SK-N-SH treated with all-trans-retinoic acid at 6 μM for 48 hours (cell line): Measurements from ENCODE around the gene NR4A2.

Experiments used
- ARNTL ChIP-seq: fragments of 450-650 bp; formaldehyde crosslinking; IDR thresholded peaks from 2 replicates; pipeline ENCODE4 v1.5.0; 2020; ENCODE audit warnings: low read depth, mild to moderate bottlenecking, moderate library complexity, borderline replicate concordance
- CREB5 ChIP-seq: fragments of 250-450 bp; sonication (Bioruptor Pico); IDR thresholded peaks from 2 replicates; pipeline ENCODE4 v1.5.1; 2020; ENCODE audit warnings: low read depth, mild to moderate bottlenecking, moderate library complexity
- ISL1 ChIP-seq: fragments of 250-450 bp; sonication (Bioruptor Pico); IDR thresholded peaks from 2 replicates; pipeline ENCODE4 v2.1.2; 2022; ENCODE audit warnings: mild to moderate bottlenecking, moderate library complexity
- PATZ1 ChIP-seq: fragments of 250-450 bp; sonication (Bioruptor Pico); IDR thresholded peaks from 2 replicates; pipeline ENCODE4 v1.8.0; 2020; ENCODE audit warnings: mild to moderate bottlenecking, moderate library complexity, borderline replicate concordance
- RARB ChIP-seq: fragments of 250-450 bp; sonication (Bioruptor Pico); IDR thresholded peaks from 2 replicates; pipeline ENCODE4 v1.8.0; 2021; ENCODE audit warnings: mild to moderate bottlenecking, moderate library complexity
- ZC3H10 ChIP-seq: fragments of 250-450 bp; sonication (Bioruptor Pico); IDR thresholded peaks from 2 replicates; pipeline ENCODE4 v1.5.1; 2021; ENCODE audit warnings: mild to moderate bottlenecking, moderate library complexity
- ZFP3 ChIP-seq: fragments of 250-450 bp; sonication (Bioruptor Pico); IDR thresholded peaks from 2 replicates; pipeline ENCODE4 v1.5.0; 2020; ENCODE audit warnings: mild to moderate bottlenecking, moderate library complexity
- ZFP30 ChIP-seq: fragments of 450-650 bp; formaldehyde crosslinking; IDR thresholded peaks from 2 replicates; pipeline ENCODE4 v1.5.0; 2022; ENCODE audit warnings: mild to moderate bottlenecking, moderate library complexity

GRCh38 chr2:156309917-156310316, 22.6 kb downstream of the NR4A2 start:
- TF ChIP-seq PATZ1 (CRISPR knock-in tag) (no peak), RARB (CRISPR knock-in tag) (no peak), ZFP3 (CRISPR knock-in tag) (no peak), ISL1 (CRISPR knock-in tag) (no peak), ZC3H10 (CRISPR knock-in tag) (no peak), ARNTL (CRISPR knock-in tag) (no peak), CREB5 (CRISPR knock-in tag) (no peak), ZFP30 (CRISPR knock-in tag) (no peak)
